Upper lobe of left lung (tissue), 6 donors: ENCODE data around the gene DISC1. TPM values are rescaled to one million over a fixed set of nuclear protein-coding genes. Genes with fewer than 3 reads are reported as not detected.

ENCODE experiments used
- ATAC-seq, 2 donors: fragments of 200-7000 bp; cut with Tn5 transposase; one replicate each; pipeline ENCODE4 v1.9.1; 2022; ENCODE audit warnings: mild to moderate bottlenecking in 2 of 2, moderate library complexity in 2 of 2; ENCODE audit not compliant: low FRiP score in 2 of 2
- DNase-seq, 2 donors: peaks; one replicate each; pipeline ENCODE4 v3.0.0-alpha.2; 2019 to 2020
- H3K27ac ChIP-seq, 4 donors: fragments of 200-600 bp; sonication (generic); one replicate each; pipeline ENCODE4 v1.5.1; 2016 to 2019
- H3K27me3 ChIP-seq, 4 donors: fragments of 200-600 bp; sonication (generic); one replicate each; pipeline ENCODE4 v1.5.1; 2017 to 2019
- H3K36me3 ChIP-seq, 4 donors: fragments of 200-600 bp; sonication (generic); one replicate each; pipeline ENCODE4 v1.5.1; 2016 to 2019
- H3K4me1 ChIP-seq, 4 donors: fragments of 200-600 bp; sonication (generic); one replicate each; pipeline ENCODE4 v1.5.1; 2018 to 2019
- H3K4me3 ChIP-seq, 4 donors: fragments of 200-600 bp; sonication (generic); one replicate each; pipeline ENCODE4 v1.5.1; 2017 to 2019; ENCODE audit warnings: mild to moderate bottlenecking in 2 of 4, moderate library complexity in 1 of 4
- H3K9me3 ChIP-seq, 4 donors: fragments of 200-600 bp; sonication (generic); one replicate each; pipeline ENCODE4 v1.5.1; 2018 to 2019
- EP300 ChIP-seq, 4 donors: sonication (generic); formaldehyde crosslinking; IDR thresholded peaks; one replicate each; pipeline ENCODE4 v1.5.1; 2017; ENCODE audit warnings: antibody characterized with exemption in 4 of 4, control low read depth in 2 of 4
- POLR2A ChIP-seq, 4 donors: fragments of 450-650 bp; IDR thresholded peaks; one replicate each; pipeline ENCODE4 v1.5.1; 2016 to 2017; ENCODE audit warnings: antibody characterized with exemption in 4 of 4, mild to moderate bottlenecking in 2 of 4
- POLR2AphosphoS5 ChIP-seq, 2 donors: sonication (generic); formaldehyde crosslinking; IDR thresholded peaks; one replicate each; pipeline ENCODE4 v1.5.1; 2017; ENCODE audit warnings: antibody characterized with exemption in 2 of 2
- WGBS, 2 donors: methylation state at CpG; one replicate each; pipeline ENCODE4 v1.1.5; 2017 to 2018; 5-methylcytosine and 5-hydroxymethylcytosine counted together
- total RNA-seq, 6 donors: library from RNA; depleted of rRNA in 4 of 6; stranded (reverse); fragments of >200 nt in 4 of 6; gene quantifications; one replicate each; pipeline versions ENCODE4 v1.1.0 to v1.2.1, GENCODE V29; 2016 to 2021
- TF ChIP-seq, protein P1 (sequence below), 6 experiments: fragments of 450-650 bp in 4 of 6; fragments of 200-600 bp in 2 of 6; sonication (generic) in 2 of 6; IDR thresholded peaks; one replicate each; pipeline ENCODE4 v1.5.1; 2016 to 2019; ENCODE audit warnings: antibody characterized with exemption in 6 of 6
- donor health status: DM: no; HTN: no; CAD: no; lungs with moderate emphysema.
- donor health status: DM: no; HTN: yes; CAD: no; lungs with severe emphysema.

The DISC1 gene
- total RNA-seq, 6 donors from 2014 or later = 6.1 to 16.8 (median 10.5) TPM

DNA sequence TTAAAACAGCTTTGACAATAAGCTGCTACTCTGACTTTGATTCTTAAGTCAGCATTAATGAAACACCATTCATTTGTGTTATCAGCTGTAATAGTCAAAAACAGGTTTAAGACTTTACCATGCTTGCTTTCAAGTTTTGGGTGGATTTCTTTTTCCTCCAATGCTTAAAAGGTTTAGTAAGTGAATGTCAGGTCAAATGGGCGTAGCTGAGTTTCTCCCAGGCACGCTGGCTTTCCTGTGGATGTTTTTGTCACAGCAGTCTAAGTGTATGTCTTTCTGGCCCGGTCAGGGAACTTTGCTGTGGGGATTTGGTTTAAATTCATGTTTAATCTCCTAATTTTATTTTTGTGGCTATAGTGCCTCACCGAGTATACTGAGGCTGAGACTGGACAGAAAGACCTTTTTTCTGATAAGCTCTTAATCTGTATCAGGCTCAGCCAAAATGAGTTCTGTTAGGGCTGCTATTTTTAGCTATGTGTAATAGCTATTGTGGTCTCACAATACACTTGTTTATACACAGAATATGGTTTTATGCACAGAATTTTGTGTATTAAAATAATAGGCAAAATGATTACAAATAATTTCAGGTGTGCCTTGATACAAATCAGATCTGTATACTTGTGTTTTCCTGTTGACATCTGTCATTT is 292.8 kb downstream of the DISC1 start:
- 36 to 52% methylated on average over 4 of the region's 4 CpGs for WGBS, 2 donors
- H3K4me1 ChIP-seq = peaks cover 12 to 18% (median 13%) of the 10 kb centered on the region in 4 donors
- H3K27ac ChIP-seq = no peak overlapping the region

DNA sequence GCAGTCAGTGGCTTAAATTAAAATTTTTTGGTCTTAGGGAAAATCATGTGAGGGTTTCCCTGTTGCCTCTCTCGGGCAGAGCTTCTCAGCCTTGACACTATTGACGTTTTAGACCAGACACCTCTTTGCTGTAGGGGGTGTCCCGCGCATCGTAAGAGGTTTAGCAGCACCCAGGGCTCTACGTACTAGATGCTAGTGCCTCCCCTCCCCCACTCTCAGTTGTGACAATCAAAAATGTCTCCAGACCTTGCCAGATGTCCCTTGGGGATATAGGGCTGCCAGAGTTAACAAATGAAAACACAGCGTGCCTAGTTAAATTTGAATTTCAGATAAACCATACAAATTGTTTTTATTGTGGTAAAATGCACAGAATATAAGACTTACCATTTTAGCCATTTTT is 293.3 kb downstream of the DISC1 start:
- TF ChIP-seq, protein P1, sequence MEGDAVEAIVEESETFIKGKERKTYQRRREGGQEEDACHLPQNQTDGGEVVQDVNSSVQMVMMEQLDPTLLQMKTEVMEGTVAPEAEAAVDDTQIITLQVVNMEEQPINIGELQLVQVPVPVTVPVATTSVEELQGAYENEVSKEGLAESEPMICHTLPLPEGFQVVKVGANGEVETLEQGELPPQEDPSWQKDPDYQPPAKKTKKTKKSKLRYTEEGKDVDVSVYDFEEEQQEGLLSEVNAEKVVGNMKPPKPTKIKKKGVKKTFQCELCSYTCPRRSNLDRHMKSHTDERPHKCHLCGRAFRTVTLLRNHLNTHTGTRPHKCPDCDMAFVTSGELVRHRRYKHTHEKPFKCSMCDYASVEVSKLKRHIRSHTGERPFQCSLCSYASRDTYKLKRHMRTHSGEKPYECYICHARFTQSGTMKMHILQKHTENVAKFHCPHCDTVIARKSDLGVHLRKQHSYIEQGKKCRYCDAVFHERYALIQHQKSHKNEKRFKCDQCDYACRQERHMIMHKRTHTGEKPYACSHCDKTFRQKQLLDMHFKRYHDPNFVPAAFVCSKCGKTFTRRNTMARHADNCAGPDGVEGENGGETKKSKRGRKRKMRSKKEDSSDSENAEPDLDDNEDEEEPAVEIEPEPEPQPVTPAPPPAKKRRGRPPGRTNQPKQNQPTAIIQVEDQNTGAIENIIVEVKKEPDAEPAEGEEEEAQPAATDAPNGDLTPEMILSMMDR (IDR thresholded peaks at IDR 0.05) = no peak
- TF ChIP-seq POLR2AphosphoS5 (IDR thresholded peaks at IDR 0.05) (no peak), EP300 (IDR thresholded peaks at IDR 0.05) (no peak), POLR2A (IDR thresholded peaks at IDR 0.05) (no peak)
- WGBS, 2 donors = 54 to 80% methylated on average over 7 of the region's 7 CpGs
- H3K27ac ChIP-seq = no peak overlapping the region
- no peaks in the 10 kb centered on the region for H3K36me3 ChIP-seq
- H3K4me3 ChIP-seq = no peak overlapping the region
- ATAC-seq (no peak), DNase-seq (no peak)
- no peaks in the 10 kb centered on the region for H3K27me3 ChIP-seq
- peaks cover 12 to 18% (median 13%) of the 10 kb centered on the region in 4 donors for H3K4me1 ChIP-seq
- no peaks in the 10 kb centered on the region for H3K9me3 ChIP-seq

More for the DNA sequence above, 292.8 kb downstream of the DISC1 start:
- Histone ChIP-seq H3K4me3 (no peak overlapping the region), H3K9me3 (no peaks in the 10 kb centered on the region), H3K27me3 (no peaks in the 10 kb centered on the region), H3K36me3 (no peaks in the 10 kb centered on the region)
- ATAC-seq (no peak), DNase-seq (no peak)
- TF ChIP-seq POLR2AphosphoS5 (IDR thresholded peaks at IDR 0.05) (no peak), EP300 (IDR thresholded peaks at IDR 0.05) (no peak), POLR2A (IDR thresholded peaks at IDR 0.05) (no peak)
- TF ChIP-seq, protein P1 (IDR thresholded peaks at IDR 0.05) = no peak

DNA sequence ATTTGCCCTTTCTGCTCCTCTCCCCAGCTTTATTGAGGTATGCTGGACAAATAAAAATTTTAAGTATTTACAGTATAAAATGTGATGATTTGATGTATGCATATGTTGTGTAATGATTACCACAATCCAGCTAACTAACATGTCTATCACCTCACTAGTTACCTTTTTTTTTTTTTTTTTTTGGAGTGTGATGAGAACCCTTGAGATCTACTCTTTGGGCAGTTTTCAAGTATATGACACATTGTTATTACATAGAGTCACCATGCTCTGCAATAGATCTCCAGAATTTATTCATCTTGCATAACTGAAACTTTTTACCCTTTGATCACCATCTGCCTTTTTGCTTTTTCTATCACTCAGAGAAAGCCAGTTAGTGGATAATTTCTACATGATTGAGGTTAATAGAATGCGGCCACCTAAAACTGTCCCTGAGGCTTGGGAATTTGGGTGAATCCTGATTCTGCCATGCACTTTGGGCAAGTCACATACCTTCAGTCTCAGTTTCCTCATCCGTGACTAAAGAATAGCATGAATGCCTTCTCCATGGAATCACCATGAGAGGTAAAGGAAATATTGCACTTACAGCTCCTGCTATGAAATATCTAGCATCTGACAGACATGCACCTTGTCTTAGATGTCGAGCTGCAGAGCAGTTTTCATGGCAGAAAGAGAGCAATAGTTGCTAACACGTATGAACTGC is 295.2 kb downstream of the DISC1 start:
- TF ChIP-seq, protein P1 (IDR thresholded peaks at IDR 0.05) = no peak
- no peak for TF ChIP-seq POLR2A (IDR thresholded peaks at IDR 0.05)
- TF ChIP-seq EP300 (IDR thresholded peaks at IDR 0.05) = no peak
- H3K4me1 ChIP-seq = peaks cover 12 to 18% (median 13%) of the 10 kb centered on the region in 4 donors

DNA sequence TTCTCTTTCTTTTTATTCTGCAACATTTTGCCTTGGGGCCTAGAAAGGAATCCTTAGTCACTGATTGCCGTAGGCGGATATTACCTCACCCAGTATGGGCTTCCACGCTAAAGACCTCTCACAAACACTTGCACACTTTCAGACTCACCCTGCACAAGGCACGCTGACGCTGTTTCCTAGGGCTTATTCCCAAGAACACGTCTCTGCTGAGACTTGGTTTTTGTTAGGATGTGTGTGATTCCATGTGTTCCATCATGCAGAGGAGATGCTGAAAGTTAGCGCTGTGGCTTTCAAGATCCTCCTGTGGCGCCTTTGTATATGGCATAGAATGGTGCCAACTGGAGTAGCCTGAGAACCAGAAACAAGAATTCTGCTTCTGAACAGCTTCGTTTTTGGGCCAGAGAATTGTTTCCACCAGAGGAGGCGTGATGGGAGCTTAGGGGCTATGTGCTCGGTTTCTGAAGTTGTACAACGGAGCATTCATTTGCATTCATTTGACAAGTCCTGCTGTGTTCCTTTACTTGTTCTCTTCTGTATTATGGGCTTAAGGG is 297.0 kb downstream of the DISC1 start:
- no peaks in the 10 kb centered on the region for H3K27me3 ChIP-seq
- 95 to 96% methylated on average over 12 of the region's 12 CpGs for WGBS, 2 donors
- ATAC-seq = no peak
- H3K4me1 ChIP-seq = peaks cover 7 to 12% (median 12%) of the 10 kb centered on the region in 4 donors
- no peaks in the 10 kb centered on the region for H3K36me3 ChIP-seq
- H3K9me3 ChIP-seq = no peaks in the 10 kb centered on the region
- no peak overlapping the region for H3K27ac ChIP-seq
- no peak overlapping the region for H3K4me3 ChIP-seq
- DNase-seq = no peak
- TF ChIP-seq POLR2A (IDR thresholded peaks at IDR 0.05) = no peak
- TF ChIP-seq EP300 (IDR thresholded peaks at IDR 0.05) = no peak
- TF ChIP-seq, protein P1 (IDR thresholded peaks at IDR 0.05) = no peak
- TF ChIP-seq POLR2AphosphoS5 (IDR thresholded peaks at IDR 0.05) = no peak

More for the DNA sequence above, 295.2 kb downstream of the DISC1 start:
- no peaks in the 10 kb centered on the region for H3K27me3 ChIP-seq
- no peak overlapping the region for H3K4me3 ChIP-seq
- H3K27ac ChIP-seq = no peak overlapping the region
- 95 to 98% methylated on average over 4 of the region's 4 CpGs for WGBS, 2 donors
- DNase-seq (no peak), ATAC-seq (no peak)
- no peaks in the 10 kb centered on the region for H3K9me3 ChIP-seq
- H3K36me3 ChIP-seq = no peaks in the 10 kb centered on the region
